MM.1S (cell line): Measurements from ENCODE around the gene KDM4B.

Source experiments
- EZH2phosphoT487 ChIP-seq: fragments of 300-600 bp; sonication (generic); IDR thresholded peaks from 2 replicates; pipeline ENCODE4 v1.6.1; 2018; ENCODE audit warnings: antibody characterized with exemption, low read length
- TF ChIP-seq, protein P1 (sequence below): fragments of 300-600 bp; sonication (generic); IDR thresholded peaks from 2 replicates; pipeline ENCODE4 v1.5.1; 2016; ENCODE audit warnings: antibody characterized with exemption, low read length, mixed read lengths

DNA sequence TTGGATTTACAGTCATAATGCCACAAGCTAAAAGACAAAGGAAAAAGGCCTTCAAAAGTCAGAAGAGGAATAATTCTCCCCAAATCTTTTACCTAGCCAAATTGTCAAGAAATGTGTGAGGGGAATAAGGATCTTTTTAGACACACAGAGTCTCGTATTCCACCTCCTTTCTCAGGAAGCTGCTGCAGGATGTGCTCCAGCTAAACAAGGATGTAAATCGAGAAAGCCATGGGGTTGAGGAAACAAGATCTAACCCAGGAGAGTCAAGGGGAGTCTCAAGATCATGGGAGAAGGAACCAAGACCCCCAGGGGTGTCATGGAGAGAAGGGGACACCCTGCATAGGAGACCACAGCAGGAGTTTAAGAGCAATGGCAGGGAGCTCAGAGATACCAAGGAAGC is 147.4 kb downstream of the KDM4B start:
- TF ChIP-seq, protein P1, sequence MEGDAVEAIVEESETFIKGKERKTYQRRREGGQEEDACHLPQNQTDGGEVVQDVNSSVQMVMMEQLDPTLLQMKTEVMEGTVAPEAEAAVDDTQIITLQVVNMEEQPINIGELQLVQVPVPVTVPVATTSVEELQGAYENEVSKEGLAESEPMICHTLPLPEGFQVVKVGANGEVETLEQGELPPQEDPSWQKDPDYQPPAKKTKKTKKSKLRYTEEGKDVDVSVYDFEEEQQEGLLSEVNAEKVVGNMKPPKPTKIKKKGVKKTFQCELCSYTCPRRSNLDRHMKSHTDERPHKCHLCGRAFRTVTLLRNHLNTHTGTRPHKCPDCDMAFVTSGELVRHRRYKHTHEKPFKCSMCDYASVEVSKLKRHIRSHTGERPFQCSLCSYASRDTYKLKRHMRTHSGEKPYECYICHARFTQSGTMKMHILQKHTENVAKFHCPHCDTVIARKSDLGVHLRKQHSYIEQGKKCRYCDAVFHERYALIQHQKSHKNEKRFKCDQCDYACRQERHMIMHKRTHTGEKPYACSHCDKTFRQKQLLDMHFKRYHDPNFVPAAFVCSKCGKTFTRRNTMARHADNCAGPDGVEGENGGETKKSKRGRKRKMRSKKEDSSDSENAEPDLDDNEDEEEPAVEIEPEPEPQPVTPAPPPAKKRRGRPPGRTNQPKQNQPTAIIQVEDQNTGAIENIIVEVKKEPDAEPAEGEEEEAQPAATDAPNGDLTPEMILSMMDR: no peak
- TF ChIP-seq EZH2phosphoT487: no peak
